Left lung (tissue), 10 donors: ENCODE data around the gene CARD14. TPM values are rescaled to one million over a fixed set of nuclear protein-coding genes. Genes with fewer than 3 reads are reported as not detected.
A peak's percentile ranks its signal among the peaks of the same experiment; 100 is the strongest.
"Not testable (repeated sequence)": the region's sequence is repeated elsewhere in the genome, so short reads cannot be mapped to it uniquely, and the experiment has no call there.

Experiments used
- ATAC-seq: fragments of 200-7000 bp; cut with Tn5 transposase; one replicate; pipeline ENCODE4 v1.9.1; 2020; ENCODE audit warnings: moderate library complexity
- DNase-seq, 4 donors: peaks; one replicate each; pipeline ENCODE4 v3.0.0-alpha.2; 2013 to 2020
- H3K27ac ChIP-seq, 2 donors: fragments of 200-600 bp; sonication (generic) in 1 of 2; one replicate each; pipeline versions ENCODE4 v1.5.0 to v1.8.0; 2020 to 2021
- H3K27me3 ChIP-seq, 2 donors: fragments of 200-600 bp; sonication (generic) in 1 of 2; one replicate each; pipeline versions ENCODE4 v1.5.0 to v1.8.0; 2020 to 2021
- H3K36me3 ChIP-seq, 2 donors: fragments of 200-600 bp; sonication (generic) in 1 of 2; one replicate each; pipeline versions ENCODE4 v1.5.0 to v1.8.0; 2020 to 2021
- H3K4me1 ChIP-seq, 2 donors: fragments of 200-600 bp; one replicate each; pipeline ENCODE4 v1.8.0; 2021
- H3K4me3 ChIP-seq, 2 donors: fragments of 200-600 bp; sonication (generic) in 1 of 2; one replicate each; pipeline versions ENCODE4 v1.5.0 to v1.8.0; 2020 to 2021; ENCODE audit warnings: mild to moderate bottlenecking in 1 of 2
- H3K9me3 ChIP-seq, 2 donors: fragments of 200-600 bp; sonication (generic) in 1 of 2; one replicate each; pipeline versions ENCODE4 v1.5.0 to v1.8.0; 2020 to 2021
- intact Hi-C, 2 donors: fragments of 100-400 bp; cut with DNase I; formaldehyde crosslinking; loops; one replicate each; pipeline versions ENCODE4 v1.11.2 to v1.14.2; 2022
- polyA plus RNA-seq, 6 donors: library from polyadenylated mRNA; unstranded; fragments of 120-200 nt; gene quantifications; one replicate each; pipeline ENCODE4 v1.2.1, GENCODE V29; 2013; ENCODE audit not compliant: insufficient read length in 6 of 6
- total RNA-seq, 2 donors: library from RNA; stranded (reverse); fragmentation: NEBNext Ultra II Directional; extraction: Animal tissue kit (Norgen Biotek cat#: 25700); gene quantifications; one replicate each; pipeline ENCODE4 v1.2.1, GENCODE V29; 2021
- TF ChIP-seq, protein P1 (sequence below), 2 donors: fragments of 200-600 bp; sonication (generic) in 1 of 2; IDR thresholded peaks; one replicate each; pipeline versions ENCODE4 v1.5.0 to v1.8.0; 2021; ENCODE audit warnings: antibody characterized with exemption in 2 of 2
- donor health status: DM: no; HTN: yes; CAD: no.
- donor health status: DM: no; HTN: no; CAD: no.

Gene CARD14
- total and polyA plus RNA-seq, 8 donors: 0.41 to 3.2 (median 1.8) TPM

DNA sequence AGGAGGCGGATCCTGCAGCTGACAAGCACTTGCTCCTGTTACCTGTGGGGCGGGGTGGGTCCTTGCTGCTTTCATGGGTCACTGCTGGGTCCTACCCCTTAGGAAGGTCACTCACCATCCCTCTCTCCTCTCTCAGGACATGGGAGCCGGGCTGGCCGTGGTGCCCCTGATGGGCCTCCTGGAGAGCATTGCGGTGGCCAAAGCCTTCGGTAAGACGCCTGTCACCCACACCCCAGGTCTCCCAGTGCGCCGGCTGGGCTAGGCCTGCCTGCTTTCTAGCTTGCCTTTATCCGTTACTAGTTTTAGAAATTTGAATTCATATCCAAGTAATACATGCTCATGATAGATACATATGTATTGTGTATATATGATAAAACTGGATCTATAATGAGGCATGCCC, 67.6 kb downstream of the CARD14 start:
- DNase-seq (peak in 1 of 4 donors; percentile 70), ATAC-seq (no peak)
- intact Hi-C loops: no loop called here
- H3K9me3 ChIP-seq: peaks cover 0 to 15% of the 10 kb centered on the region in 2 donors
- H3K4me3 ChIP-seq: no peak overlapping the region
- H3K36me3 ChIP-seq: peaks cover 3 to 77% of the 10 kb centered on the region in 2 donors
- TF ChIP-seq, protein P1, sequence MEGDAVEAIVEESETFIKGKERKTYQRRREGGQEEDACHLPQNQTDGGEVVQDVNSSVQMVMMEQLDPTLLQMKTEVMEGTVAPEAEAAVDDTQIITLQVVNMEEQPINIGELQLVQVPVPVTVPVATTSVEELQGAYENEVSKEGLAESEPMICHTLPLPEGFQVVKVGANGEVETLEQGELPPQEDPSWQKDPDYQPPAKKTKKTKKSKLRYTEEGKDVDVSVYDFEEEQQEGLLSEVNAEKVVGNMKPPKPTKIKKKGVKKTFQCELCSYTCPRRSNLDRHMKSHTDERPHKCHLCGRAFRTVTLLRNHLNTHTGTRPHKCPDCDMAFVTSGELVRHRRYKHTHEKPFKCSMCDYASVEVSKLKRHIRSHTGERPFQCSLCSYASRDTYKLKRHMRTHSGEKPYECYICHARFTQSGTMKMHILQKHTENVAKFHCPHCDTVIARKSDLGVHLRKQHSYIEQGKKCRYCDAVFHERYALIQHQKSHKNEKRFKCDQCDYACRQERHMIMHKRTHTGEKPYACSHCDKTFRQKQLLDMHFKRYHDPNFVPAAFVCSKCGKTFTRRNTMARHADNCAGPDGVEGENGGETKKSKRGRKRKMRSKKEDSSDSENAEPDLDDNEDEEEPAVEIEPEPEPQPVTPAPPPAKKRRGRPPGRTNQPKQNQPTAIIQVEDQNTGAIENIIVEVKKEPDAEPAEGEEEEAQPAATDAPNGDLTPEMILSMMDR (IDR thresholded peaks at IDR 0.05): no peak
- H3K27ac ChIP-seq: no peak overlapping the region
- no peaks in the 10 kb centered on the region for H3K27me3 ChIP-seq
- no peaks in the 10 kb centered on the region for H3K4me1 ChIP-seq

DNA sequence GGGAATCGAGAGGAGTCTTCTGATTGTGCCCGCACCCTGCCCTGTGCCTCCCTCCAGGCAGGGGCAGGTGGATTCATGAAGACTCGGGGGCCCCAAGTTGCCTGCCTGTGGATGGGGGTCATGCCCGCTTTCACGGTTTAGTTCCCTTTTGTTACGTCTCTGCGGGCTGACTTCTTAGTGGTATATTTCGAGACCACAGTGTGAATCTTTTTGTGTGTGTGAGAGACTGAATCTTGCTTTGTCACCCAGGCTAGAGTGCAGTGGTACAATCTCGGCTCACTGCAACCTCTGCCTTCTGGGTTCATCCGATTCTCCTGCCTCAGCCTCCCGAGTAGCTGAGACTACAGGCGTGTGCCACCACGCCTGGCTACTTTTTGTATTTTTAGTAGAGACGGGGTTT, 72.7 kb downstream of the CARD14 start:
- ATAC-seq: no peak
- H3K4me1 ChIP-seq: no peaks in the 10 kb centered on the region
- H3K27ac ChIP-seq: no peak overlapping the region
- H3K9me3 ChIP-seq: no peaks in the 10 kb centered on the region
- H3K4me3 ChIP-seq: no peak overlapping the region
- intact Hi-C loops: no loop called here
- H3K36me3 ChIP-seq: peaks cover 3 to 55% of the 10 kb centered on the region in 2 donors
- DNase-seq: peak in 1 of 4 donors; percentile 33
- TF ChIP-seq, protein P1 (IDR thresholded peaks at IDR 0.05): no peak
- H3K27me3 ChIP-seq: no peaks in the 10 kb centered on the region

DNA sequence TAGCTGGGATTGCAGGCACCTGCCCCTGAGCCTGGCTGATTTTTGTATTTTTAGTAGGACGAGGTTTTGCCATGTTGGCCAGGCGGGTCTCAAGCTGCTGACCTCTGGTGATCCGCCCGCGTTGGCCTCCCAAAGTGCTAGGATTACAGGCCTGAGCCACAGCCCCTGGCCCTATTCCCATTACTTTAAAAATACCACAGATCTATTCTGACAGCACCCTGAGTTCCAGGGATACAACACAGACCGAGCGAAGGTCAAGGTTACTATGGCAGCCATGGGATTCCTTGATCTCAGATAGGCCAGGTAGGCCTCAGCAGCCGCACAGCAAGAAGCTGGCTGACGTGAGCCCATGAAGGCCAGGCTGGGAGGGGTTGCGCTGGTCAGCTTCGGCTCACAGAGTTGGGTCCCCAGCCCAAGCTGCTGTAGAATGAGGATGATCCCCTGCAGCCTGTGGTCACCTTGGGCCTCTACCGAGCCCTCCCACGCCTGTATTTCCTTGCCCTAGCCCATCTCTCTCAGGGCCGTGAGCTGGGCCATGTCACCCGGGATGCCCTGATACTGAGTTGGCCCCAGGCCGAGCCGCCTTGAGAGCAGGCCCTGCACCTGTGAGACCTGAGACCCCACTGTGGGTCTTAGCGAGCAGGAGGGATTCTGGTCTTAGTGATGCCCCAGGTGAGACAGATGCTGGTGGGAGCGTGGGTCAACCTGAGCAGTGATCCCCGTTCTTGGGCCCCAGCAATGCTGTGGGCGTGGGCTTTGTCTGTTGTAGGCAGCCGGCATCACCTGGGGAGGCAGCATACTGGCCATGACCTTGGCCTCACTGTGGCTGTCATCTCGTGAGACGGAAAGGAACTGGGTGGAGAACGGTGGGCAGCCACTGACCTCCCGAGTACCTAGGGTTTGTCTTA, 74.0 kb downstream of the CARD14 start:
- no peak overlapping the region for H3K4me3 ChIP-seq
- TF ChIP-seq, protein P1 (IDR thresholded peaks at IDR 0.05): no peak
- DNase-seq (peak in 1 of 4 donors; percentile 51), ATAC-seq (no peak)
- peaks cover 3 to 52% of the 10 kb centered on the region in 2 donors for H3K36me3 ChIP-seq
- H3K27me3 ChIP-seq: no peaks in the 10 kb centered on the region
- intact Hi-C loops: no loop called here
- H3K4me1 ChIP-seq: no peaks in the 10 kb centered on the region
- H3K27ac ChIP-seq: no peak overlapping the region
- no peaks in the 10 kb centered on the region for H3K9me3 ChIP-seq

DNA sequence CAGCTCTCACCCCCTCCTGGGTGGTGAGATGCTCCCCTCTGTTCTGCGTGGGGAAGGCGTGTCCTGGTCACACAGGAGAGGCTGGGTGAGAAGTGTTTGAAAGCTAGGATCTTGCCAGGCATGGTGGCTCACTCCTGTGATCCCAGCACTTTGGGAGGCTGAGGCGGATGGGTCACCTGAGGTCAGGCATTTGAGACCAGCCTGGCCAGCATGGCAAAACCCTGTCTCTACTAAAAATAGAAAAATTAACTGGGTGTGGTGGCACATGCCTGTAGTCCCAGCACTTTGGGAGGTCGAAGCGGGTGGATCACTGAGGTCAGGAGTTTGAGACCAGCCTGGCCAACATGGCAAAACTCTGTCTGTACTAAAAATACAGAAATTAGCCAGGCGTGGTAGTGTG, 74.6 kb downstream of the CARD14 start:
- H3K27me3 ChIP-seq, H3K9me3 ChIP-seq, H3K4me1 ChIP-seq, ATAC-seq, intact Hi-C loops, H3K4me3 ChIP-seq, H3K27ac ChIP-seq: not testable (repeated sequence)
- H3K36me3 ChIP-seq: peaks cover 3 to 52% of the 10 kb centered on the region in 2 donors
- DNase-seq: peak in 1 of 4 donors; percentile 21

DNA sequence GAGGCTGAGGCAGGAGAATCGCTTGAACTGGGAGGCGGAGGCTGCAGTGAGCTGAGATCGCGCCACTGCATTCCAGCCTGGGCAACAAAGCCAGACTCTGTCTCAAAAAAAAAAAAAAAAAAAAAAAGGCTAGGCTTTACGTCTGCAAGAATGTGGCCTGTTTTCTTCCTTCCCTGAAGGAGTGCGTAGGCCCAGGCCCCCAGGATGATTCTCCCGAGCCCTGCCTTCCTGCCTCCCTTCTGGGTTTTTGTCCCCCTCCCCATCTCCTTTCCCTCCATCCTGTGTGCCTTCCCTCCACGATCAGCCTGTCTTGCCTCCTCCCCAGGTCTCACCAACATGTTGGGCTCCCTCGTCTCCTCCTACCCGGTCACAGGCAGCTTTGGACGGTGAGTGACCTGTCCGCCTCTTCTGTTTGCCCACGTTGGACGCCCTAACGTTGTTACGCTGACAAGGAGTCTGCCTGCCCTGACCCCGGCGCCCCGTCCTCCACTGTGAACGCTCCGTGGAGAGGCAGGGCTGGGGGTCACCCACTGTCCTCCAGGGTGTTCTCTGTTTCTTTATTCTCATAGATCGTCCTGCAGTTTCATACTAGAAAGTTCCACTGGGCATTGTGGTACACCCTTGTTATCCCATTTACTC, 75.2 kb downstream of the CARD14 start:
- no peak for ATAC-seq
- TF ChIP-seq, protein P1 (IDR thresholded peaks at IDR 0.05): no peak
- no peaks in the 10 kb centered on the region for H3K27me3 ChIP-seq
- H3K4me1 ChIP-seq: no peaks in the 10 kb centered on the region
- intact Hi-C loops: no loop called here
- peaks cover 3 to 52% of the 10 kb centered on the region in 2 donors for H3K36me3 ChIP-seq
- DNase-seq: peak in 1 of 4 donors; percentile 70
- H3K9me3 ChIP-seq: no peaks in the 10 kb centered on the region
- H3K27ac ChIP-seq: no peak overlapping the region
- no peak overlapping the region for H3K4me3 ChIP-seq
